ENCODE measurements around the gene CASP6. TPM values are rescaled to one million over a fixed set of nuclear protein-coding genes. Genes with fewer than 3 reads are reported as not detected.
A peak's percentile ranks its signal among the peaks of the same experiment; 100 is the strongest.

CASP6 gene
- 26.2 and 31.1 TPM in 2 replicates for total RNA-seq (2014; rRNA removed; shearing (Covaris generic))
- 14.1 and 22.9 TPM in 2 replicates for polyA plus RNA-seq (2015; cell fraction: cytosol; rRNA removed)
- 8.5 and 12.9 TPM in 2 replicates for polyA plus RNA-seq (2015; cell fraction: nucleus; rRNA removed)

GRCh38 chr4:109702950-109703663 is at the start of gene CASP6:
Gene CASP6, minus strand, starts transcription at chr4:109703445. Its CDS starts 50 bp downstream, at chr4:109703395.
- DNase-seq (ENCODE audit: low read depth) = peak; percentile 68

GRCh38 chr4:109752525-109752924 is 49.3 kb upstream of the CASP6 start:
- no peak for DNase-seq (ENCODE audit: low read depth)

- DNase-seq (ENCODE audit: low read depth) = no peak
These were observed 48.6 kb upstream of the CASP6 start for GRCh38 chr4:109751852-109752251.

DNA sequence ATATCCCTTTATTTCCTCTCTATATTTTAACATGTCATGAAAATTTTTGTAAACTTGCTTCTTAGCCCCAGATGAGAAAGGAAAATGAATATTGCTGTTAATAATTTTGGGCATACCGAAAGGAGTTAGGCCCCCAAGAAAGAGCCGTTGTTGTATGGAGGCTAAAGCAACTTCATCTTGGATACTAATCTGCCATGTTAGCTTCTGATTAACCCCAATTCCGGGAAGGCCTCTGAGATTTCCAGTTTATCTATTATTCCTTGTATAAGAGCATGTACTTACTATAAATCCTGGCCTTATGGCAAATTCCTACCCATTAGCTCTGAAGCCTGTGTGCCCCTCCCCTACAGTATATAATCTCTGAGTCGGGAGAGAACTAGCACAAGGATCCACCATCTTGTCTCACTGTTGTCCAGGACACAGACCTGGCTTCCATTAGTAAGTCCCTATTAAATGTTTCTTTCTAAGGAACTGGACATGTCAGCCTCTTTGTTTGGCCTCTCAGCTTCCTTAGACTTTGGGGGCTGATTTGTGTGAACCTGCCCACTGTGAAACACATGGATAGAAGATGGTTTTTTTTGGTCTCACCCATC is 47.5 kb upstream of the CASP6 start:
- no peak for DNase-seq (ENCODE audit: low read depth)

DNA sequence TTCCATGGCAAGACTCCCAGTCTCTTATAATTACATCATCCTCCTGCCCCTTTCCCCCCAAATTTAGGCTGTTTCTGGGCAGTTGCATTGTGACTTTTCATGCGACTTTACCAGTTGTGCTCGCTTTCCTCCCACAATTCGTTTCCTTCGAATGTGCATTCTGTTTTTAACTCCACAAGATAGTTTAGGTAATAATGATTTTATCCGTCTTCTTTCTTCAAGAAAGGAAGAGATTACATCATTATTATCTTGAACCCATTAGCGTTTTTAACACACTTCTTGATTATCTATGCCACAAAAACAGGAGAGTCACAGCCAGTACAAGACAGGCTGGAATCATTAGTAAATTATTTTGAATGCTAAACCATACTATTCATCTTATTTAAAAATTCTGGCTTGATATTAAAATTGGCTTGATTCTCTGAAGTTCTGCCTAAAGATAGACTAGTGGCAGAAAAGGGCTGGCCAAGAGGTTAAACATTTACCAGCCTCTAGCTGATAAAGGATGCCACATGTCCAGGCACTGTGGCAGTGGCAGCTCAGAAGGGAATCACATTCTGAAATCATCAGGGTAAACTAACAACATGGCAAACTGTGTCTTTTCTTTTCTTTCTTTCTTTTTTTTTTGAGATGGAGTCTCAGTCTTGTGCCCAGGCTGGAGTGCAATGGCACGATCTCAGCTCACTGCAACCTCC is 46.3 kb upstream of the CASP6 start:
- DNase-seq (ENCODE audit: low read depth) = no peak

DNA sequence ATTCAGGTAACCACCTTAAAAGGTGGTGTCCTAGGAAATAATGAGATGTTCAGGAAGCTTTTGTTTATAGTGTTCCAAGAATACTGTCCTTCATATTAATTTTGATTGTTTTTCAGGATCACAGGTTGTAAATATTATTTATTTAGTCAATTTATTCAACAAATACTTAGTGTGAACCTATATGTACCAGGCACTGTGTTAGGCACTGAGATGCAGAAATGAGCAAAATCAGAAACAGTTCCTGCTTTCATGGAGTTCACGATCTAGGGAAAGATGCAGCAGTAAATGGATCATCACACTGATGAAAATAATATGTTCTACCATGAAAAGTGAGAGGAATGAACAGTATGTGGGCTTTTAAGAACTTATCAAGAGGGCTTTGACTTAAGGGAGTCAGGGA is 44.9 kb upstream of the CASP6 start:
- no peak for DNase-seq (ENCODE audit: low read depth)

- DNase-seq (ENCODE audit: low read depth) = no peak
These were observed 43.5 kb upstream of the CASP6 start for GRCh38 chr4:109746728-109747127.

DNA sequence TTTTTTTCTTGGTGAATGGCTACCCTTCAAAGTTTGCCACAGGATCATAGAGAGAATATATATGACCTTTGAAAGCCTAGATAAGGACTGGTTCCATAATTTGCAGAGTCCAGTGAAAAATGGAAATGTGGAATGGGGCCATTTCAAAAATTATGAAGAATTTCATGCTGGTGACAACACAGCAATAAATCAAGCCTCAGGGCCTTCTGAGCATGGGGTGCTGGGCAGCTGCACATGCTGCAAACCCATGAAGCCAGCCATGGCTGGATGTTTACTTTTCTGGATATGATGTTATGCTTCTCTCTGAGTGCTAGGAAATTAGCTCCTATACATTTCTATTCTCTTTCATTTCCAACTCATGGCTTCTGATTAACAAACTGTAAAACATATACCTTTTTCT is 42.6 kb upstream of the CASP6 start:
- DNase-seq (ENCODE audit: low read depth) = no peak

DNA sequence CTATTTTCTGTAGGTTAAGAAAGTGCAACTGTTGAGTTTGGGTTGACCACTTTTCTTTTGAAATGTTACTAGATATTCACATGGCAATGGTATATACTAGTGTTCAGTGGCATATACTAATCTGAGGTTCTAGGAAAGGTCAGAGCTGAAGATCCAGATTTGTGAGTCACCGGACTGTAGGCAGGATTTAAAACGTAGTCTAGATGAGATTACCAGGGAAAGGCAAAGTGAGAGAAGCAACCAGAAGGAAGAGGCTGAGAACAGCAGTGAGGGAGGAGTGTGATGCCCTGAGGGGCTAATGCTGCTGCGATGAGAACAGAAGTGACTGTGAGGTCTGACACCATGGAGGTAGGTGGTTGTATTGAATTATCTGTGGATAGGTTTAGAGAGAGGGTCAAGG is 36.3 kb upstream of the CASP6 start:
- DNase-seq (ENCODE audit: low read depth) = peak; percentile 33

GRCh38 chr4:109738104-109738872 is 35.0 kb upstream of the CASP6 start:
- no peak for DNase-seq (ENCODE audit: low read depth)

- no peak for DNase-seq (ENCODE audit: low read depth)
These were observed 32.5 kb upstream of the CASP6 start for GRCh38 chr4:109735566-109736365.

DNA sequence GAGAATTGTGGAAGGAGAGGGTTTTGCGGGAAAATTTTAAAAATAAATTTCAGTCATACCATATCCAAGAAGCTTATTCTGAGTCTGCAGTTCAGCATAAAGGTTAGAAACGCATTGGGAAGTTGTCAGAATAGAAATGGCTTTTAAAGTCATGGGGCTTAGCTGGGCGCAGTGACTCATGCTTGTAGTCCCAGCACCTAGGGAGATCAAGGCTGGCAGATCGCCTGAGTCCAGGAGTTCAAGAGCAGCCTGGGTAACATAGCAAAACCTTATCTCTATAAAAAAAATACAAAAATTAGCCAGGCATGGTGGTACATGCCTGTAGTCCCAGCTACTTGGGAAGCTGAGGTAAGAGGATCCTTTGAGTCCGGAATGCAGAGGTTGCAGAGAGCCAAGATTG is 30.5 kb upstream of the CASP6 start:
- DNase-seq (ENCODE audit: low read depth) = no peak

GRCh38 chr4:109730619-109731545 is 27.6 kb upstream of the CASP6 start:
- DNase-seq (ENCODE audit: low read depth) = no peak

- DNase-seq (ENCODE audit: low read depth) = peak; percentile 58
These were observed 26.7 kb upstream of the CASP6 start, which contains the start of gene PLA2G12A for GRCh38 chr4:109729718-109730618. Gene PLA2G12A, minus strand, starts transcription at chr4:109730070. Its CDS starts 261 bp downstream, at chr4:109729809.

DNA sequence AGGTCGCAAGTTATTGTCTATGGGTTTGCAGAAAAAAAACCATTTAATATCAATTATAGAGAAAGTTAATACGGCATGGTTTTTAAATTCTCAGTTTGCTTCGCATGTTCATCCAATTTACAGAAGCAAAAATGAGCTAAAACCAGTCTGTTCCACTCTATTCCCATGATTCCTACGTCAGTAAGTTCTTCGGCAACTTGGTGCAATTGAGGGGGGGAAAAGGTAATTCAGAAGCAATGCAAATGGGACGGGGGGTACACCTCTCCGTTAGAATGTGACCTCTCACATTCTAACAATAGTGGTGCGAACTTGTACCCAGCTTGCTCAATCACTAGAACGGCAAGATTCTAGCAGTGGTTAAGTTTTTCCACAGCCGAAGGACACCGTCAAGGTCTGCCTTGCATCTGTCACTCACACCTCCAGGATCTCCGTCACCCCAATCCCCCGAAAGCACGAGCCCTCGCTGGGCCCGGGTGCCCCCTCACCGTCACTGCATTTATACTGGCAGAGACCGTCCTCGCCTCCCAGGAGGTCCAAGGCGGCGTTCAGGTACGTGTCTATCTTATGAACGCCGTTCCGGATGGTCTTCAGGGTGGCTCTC is 26.0 kb upstream of the CASP6 start:
- DNase-seq (ENCODE audit: low read depth) = no peak

GRCh38 chr4:109728385-109728784 is 25.1 kb upstream of the CASP6 start:
- no peak for DNase-seq (ENCODE audit: low read depth)

- DNase-seq (ENCODE audit: low read depth) = no peak
These were observed 19.9 kb upstream of the CASP6 start for GRCh38 chr4:109723110-109723509.

- no peak for DNase-seq (ENCODE audit: low read depth)
These were observed 19.1 kb upstream of the CASP6 start for GRCh38 chr4:109722357-109722756.

All from HT1080 (cell line).